T1000 (cell line): ENCODE measurements around the gene REX1BD.
A peak's percentile ranks its signal among the peaks of the same experiment; 100 is the strongest.
"Not testable (repeated sequence)": the region's sequence is repeated elsewhere in the genome, so short reads cannot be mapped to it uniquely, and the experiment has no call there.

Experiments
- DNase-seq: peaks from one replicate; lab custom pipeline; 2025; ENCODE audit warnings: mixed read lengths; lab: John Stamatoyannopoulos, UW

REX1BD gene

GRCh38 chr19:18588611-18589379 lies at the start of gene REX1BD:
Gene REX1BD (plus strand): TSS chr19:18588798. CDS start chr19:18588802, 4 bp downstream.
- DNase-seq: peak; percentile 63

GRCh38 chr19:18539372-18539771 lies 49.2 kb upstream of the REX1BD start:
- DNase-seq: no peak

GRCh38 chr19:18540200-18540599 lies 48.4 kb upstream of the REX1BD start:
- DNase-seq: not testable (repeated sequence)

GRCh38 chr19:18541258-18541991 lies 47.2 kb upstream of the REX1BD start:
- DNase-seq: no peak

GRCh38 chr19:18541992-18542940 lies 46.3 kb upstream of the REX1BD start:
- DNase-seq: no peak

GRCh38 chr19:18542941-18543813 lies 45.4 kb upstream of the REX1BD start, which contains the start of gene FKBP8:
Gene FKBP8 (minus strand): TSS chr19:18543573. CDS start chr19:18541970, 1,603 bp downstream.
- peak; percentile 75 for DNase-seq

- no peak for DNase-seq
Observed at GRCh38 chr19:18543814-18544475, 44.7 kb upstream of the REX1BD start.

- DNase-seq: no peak
Observed at GRCh38 chr19:18551631-18552030, 37.0 kb upstream of the REX1BD start.

- peak; percentile 90 for DNase-seq
Observed at GRCh38 chr19:18557411-18558201, 31.0 kb upstream of the REX1BD start, which contains the start of gene KXD1. Gene KXD1 (plus strand): TSS chr19:18557870. CDS start chr19:18562057, 4,187 bp downstream.

GRCh38 chr19:18558202-18558555 lies 30.4 kb upstream of the REX1BD start:
- no peak for DNase-seq

- DNase-seq: no peak
Observed at GRCh38 chr19:18558604-18559003, 30.0 kb upstream of the REX1BD start.

- DNase-seq: no peak
Observed at GRCh38 chr19:18559685-18560084, 28.9 kb upstream of the REX1BD start.

- no peak for DNase-seq
Observed at GRCh38 chr19:18562086-18562485, 26.5 kb upstream of the REX1BD start.

GRCh38 chr19:18566953-18567352 lies 21.6 kb upstream of the REX1BD start:
- DNase-seq: no peak

GRCh38 chr19:18568367-18568766 lies 20.2 kb upstream of the REX1BD start:
- DNase-seq: no peak

GRCh38 chr19:18571564-18572344 lies 16.8 kb upstream of the REX1BD start, which contains the start of gene UBA52:
Gene UBA52 (plus strand): TSS chr19:18571857. CDS start chr19:18573301, 1,444 bp downstream.
- peak; percentile 96 for DNase-seq

- DNase-seq: no peak
Observed at GRCh38 chr19:18574691-18575291, 13.8 kb upstream of the REX1BD start.

- no peak for DNase-seq
Observed at GRCh38 chr19:18576383-18576782, 12.2 kb upstream of the REX1BD start.
